Endothelial cell of umbilical vein (primary cell): ENCODE data around the gene CASD1. TPM values are rescaled to one million over a fixed set of nuclear protein-coding genes. Genes with fewer than 3 reads are reported as not detected.

Experiments used
- BruUV-seq: library from RNA; stranded (reverse); fragments of 400-500 nt; replicated peaks from 2 replicates; lab custom pipeline; 2021; lab: Mats Ljungman, UMichigan
- CTCF ChIA-PET: fragments of 300-600, 350-600 bp; sonication (Branson Sonifier 250); formaldehyde crosslinking; loops from one replicate; lab custom pipeline; 2021; ENCODE audit warnings: antibody characterized with exemption, inconsistent platforms; lab: Charles Lee
- POLR2A ChIA-PET: fragments of 300-600, 350-600 bp; sonication (Branson Sonifier 250); formaldehyde crosslinking; loops from one replicate; lab custom pipeline; 2021; ENCODE audit warnings: antibody characterized with exemption, inconsistent platforms; lab: Charles Lee
- DNase-seq: peaks from one replicate; pipeline ENCODE4 v3.0.0-alpha.2; 2011; ENCODE audit warnings: low read depth, low spot score
- FAIRE-seq: peaks from 2 replicates; lab custom pipeline; 2011; peaks lifted over from hg19 to GRCh38; lab: Jason Lieb, UNC
- H2AFZ ChIP-seq: 2 replicates; pipeline ENCODE4 v1.6.0; 2012; ENCODE audit warnings: low read depth, low read length, control low read depth, inconsistent platforms
- H3K27ac ChIP-seq: 2 replicates; pipeline ENCODE4 v1.5.1; 2011; ENCODE audit warnings: low read depth, mild to moderate bottlenecking, control low read depth, low read length, moderate library complexity; ENCODE audit not compliant: insufficient read depth
- H3K27me3 ChIP-seq, 2 experiments: 2 replicates each; pipeline versions ENCODE4 v1.6.0 to v1.6.1; 2011; ENCODE audit warnings: low read length in 2 of 2, mixed read lengths in 1 of 2; ENCODE audit not compliant: control insufficient read depth in 2 of 2, insufficient read depth in 2 of 2
- H3K36me3 ChIP-seq, 2 experiments: 2 replicates in 1 of 2; 3 replicates in 1 of 2; pipeline ENCODE4 v1.5.1; 2011; ENCODE audit warnings: low read length in 2 of 2, mild to moderate bottlenecking in 1 of 2, moderate library complexity in 1 of 2; ENCODE audit not compliant: control insufficient read depth in 2 of 2, insufficient read depth in 2 of 2; ENCODE audit errors: extremely low read depth in 1 of 2
- H3K4me1 ChIP-seq: 3 replicates; pipeline ENCODE4 v1.5.1; 2011; ENCODE audit warnings: mild to moderate bottlenecking, low read length; ENCODE audit not compliant: control insufficient read depth, insufficient read depth; ENCODE audit errors: extremely low read depth
- H3K4me2 ChIP-seq: 2 replicates; pipeline ENCODE4 v1.6.1; 2011; ENCODE audit warnings: low read length, control low read depth, mixed read lengths; ENCODE audit not compliant: insufficient read depth
- H3K4me3 ChIP-seq, 3 experiments: fragments of 200-600 bp in 1 of 3; sonication (generic), shearing (Covaris generic) in 1 of 3; replicated peaks in 1 of 3; 2 replicates each; pipeline ENCODE4 v1.5.1; 2011 to 2016; ENCODE audit warnings: control low read depth in 3 of 3, low read length in 3 of 3, mild to moderate bottlenecking in 2 of 3, inconsistent platforms in 1 of 3, low read depth in 1 of 3, moderate library complexity in 1 of 3; ENCODE audit not compliant: insufficient read depth in 1 of 3
- H3K79me2 ChIP-seq: 2 replicates; pipeline ENCODE4 v1.6.0; 2012; ENCODE audit warnings: low read length, inconsistent platforms; ENCODE audit not compliant: control insufficient read depth, insufficient read depth
- H3K9ac ChIP-seq: replicated peaks from 2 replicates; pipeline ENCODE3; 2011; ENCODE audit warnings: low read length, control low read depth; ENCODE audit not compliant: insufficient read depth; ENCODE audit errors: extremely low read depth
- H3K9me1 ChIP-seq: replicated peaks from 3 replicates; pipeline ENCODE4 v1.6.0; 2011; ENCODE audit warnings: mild to moderate bottlenecking, low read length; ENCODE audit not compliant: control insufficient read depth, insufficient read depth; ENCODE audit errors: extremely low read depth
- H3K9me3 ChIP-seq: replicated peaks from 2 replicates; pipeline ENCODE4 v1.5.1; 2012; ENCODE audit warnings: low read length, inconsistent platforms; ENCODE audit not compliant: control insufficient read depth, insufficient read depth
- H4K20me1 ChIP-seq: replicated peaks from 2 replicates; pipeline ENCODE3; 2011; ENCODE audit warnings: mild to moderate bottlenecking, low read length; ENCODE audit not compliant: control insufficient read depth, insufficient read depth; ENCODE audit errors: extremely low read depth
- EZH2 ChIP-seq: IDR thresholded peaks from 2 replicates; pipeline ENCODE4 v1.6.1; 2012; ENCODE audit warnings: borderline replicate concordance, low read depth, mild to moderate bottlenecking, moderate library complexity, low read length, inconsistent platforms; ENCODE audit not compliant: severe bottlenecking
- FOS ChIP-seq: IDR thresholded peaks from 2 replicates; pipeline ENCODE4 v1.6.1; 2011; ENCODE audit warnings: mild to moderate bottlenecking, low read length, moderate library complexity, borderline replicate concordance; ENCODE audit not compliant: insufficient read depth
- GATA2 ChIP-seq: IDR thresholded peaks from 2 replicates; pipeline ENCODE4 v1.7.0; 2011; ENCODE audit warnings: low read depth, mild to moderate bottlenecking, moderate library complexity, mixed read lengths, low read length; ENCODE audit not compliant: insufficient read length, insufficient read depth
- JUN ChIP-seq: IDR thresholded peaks from 2 replicates; pipeline ENCODE4 v1.6.1; 2011; ENCODE audit warnings: borderline replicate concordance, low read depth; ENCODE audit not compliant: insufficient read length, insufficient read depth
- MYC ChIP-seq: IDR thresholded peaks from one replicate; pipeline ENCODE4 v1.6.1; 2011; ENCODE audit warnings: mild to moderate bottlenecking, low read depth, low read length
- POLR2A ChIP-seq: IDR thresholded peaks from 2 replicates; pipeline ENCODE4 v1.6.1; 2012; ENCODE audit warnings: low read depth, mild to moderate bottlenecking, control low read depth, low read length
- POLR2AphosphoS5 ChIP-seq: IDR thresholded peaks from 2 replicates; pipeline ENCODE4 v1.6.1; 2012; ENCODE audit warnings: low read depth, mild to moderate bottlenecking, control low read depth, low read length, moderate library complexity; ENCODE audit not compliant: insufficient read depth
- dilution Hi-C: fragments of 300-500 bp; cut with MboI; formaldehyde crosslinking; loops from one replicate; pipeline ENCODE4 v1.15.0; 2019; ENCODE audit warnings: low sequenced_read_pairs; ENCODE audit not compliant: extremely low pct_ligation_motif_present
- intact Hi-C: fragments of 100-400 bp; cut with micrococcal nuclease; formaldehyde crosslinking; loops from one replicate; pipeline ENCODE4 v1.10.0; 2022
- polyA plus RNA-seq, 4 experiments: library from polyadenylated mRNA; depleted of rRNA in 3 of 4; stranded (reverse) in 3 of 4; unstranded in 1 of 4; fragments of >200 nt; gene quantifications; 2 replicates each; pipeline versions ENCODE4 v1.2.1 to v1.2.3, GENCODE V29; 2011 to 2012; ENCODE audit warnings: missing spikeins in 1 of 4
- total RNA-seq: library from RNA; stranded (reverse); gene quantifications from 2 replicates; pipeline ENCODE4 v1.2.3, GENCODE V29; 2021
- TF ChIP-seq, protein P1 (sequence below), 2 donors: IDR thresholded peaks; 1 replicate in 1 of 2; 2 replicates in 1 of 2; pipeline ENCODE4 v1.5.1; 2011; ENCODE audit warnings: low read length in 2 of 2, mild to moderate bottlenecking in 2 of 2, moderate library complexity in 2 of 2, control low read depth in 1 of 2, inconsistent platforms in 1 of 2, low read depth in 1 of 2; ENCODE audit not compliant: insufficient read depth in 1 of 2; ENCODE audit errors: extremely low read depth in 1 of 2
- TF ChIP-seq, protein P2 (sequence below): IDR thresholded peaks from 2 replicates; pipeline ENCODE4 v1.6.1; 2011; ENCODE audit not compliant: insufficient read depth, insufficient read length

Gene CASD1
- total and polyA plus RNA-seq, 2 donors (not counting 3 experiments of a cell fraction or from before 2014, with no cell fraction given) = 8.6 to 16.0 TPM

DNA sequence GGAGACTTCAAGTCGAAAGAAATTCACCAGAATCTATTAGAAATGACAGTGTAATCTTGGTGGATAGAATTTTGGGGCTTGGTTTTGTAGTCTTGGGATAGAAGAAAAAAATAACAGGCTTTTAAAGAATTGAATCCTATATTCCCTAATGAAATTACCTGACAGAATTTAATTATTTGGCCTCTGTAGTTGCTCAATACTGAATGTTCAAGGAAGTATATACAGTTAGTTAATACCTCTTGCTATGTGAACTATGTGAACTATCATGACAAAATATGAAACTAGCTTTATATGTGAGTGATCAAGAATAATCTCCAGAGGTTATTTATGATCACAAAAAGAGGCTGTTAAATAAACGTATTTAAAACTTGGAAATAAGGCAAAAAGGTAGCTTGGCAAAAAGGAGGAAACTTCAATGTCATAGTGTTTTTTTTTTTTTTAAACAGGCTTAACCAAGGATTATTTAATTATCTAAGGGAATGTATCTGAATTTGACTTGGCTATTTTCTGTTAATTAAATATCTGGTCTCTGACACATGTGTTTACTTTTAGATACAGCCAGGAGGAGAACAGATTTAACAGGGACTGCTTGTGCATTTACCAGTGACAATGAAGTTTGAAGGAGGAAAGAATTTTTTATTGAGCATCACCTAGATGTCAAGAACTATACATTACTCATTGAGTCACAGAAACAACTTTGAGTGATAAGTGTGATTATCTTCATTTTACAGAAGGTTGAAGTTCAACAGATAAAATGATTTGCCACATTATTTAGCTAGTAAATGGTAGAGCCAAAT lies 11.5 kb upstream of the CASD1 start:
- Histone ChIP-seq H3K4me1 (no peaks in the 10 kb centered on the region), H3K9me1 (no peaks in the 10 kb centered on the region), H3K36me3 (no peaks in the 10 kb centered on the region), H3K9me3 (no peaks in the 10 kb centered on the region), H3K4me2 (no peak overlapping the region), H2AFZ (no peak overlapping the region), H3K27me3 (no peaks in the 10 kb centered on the region), H3K4me3 (no peak overlapping the region), H3K79me2 (no peaks in the 10 kb centered on the region), H4K20me1 (no peaks in the 10 kb centered on the region), H3K27ac (no peak overlapping the region), H3K9ac (no peak overlapping the region)
- FAIRE-seq (no peak), DNase-seq (no peak)
- BruUV-seq = no TSS peak
- dilution Hi-C loops = no loop called here
- POLR2A ChIA-PET = no interaction called here
- intact Hi-C loops = no loop called here
- TF ChIP-seq EZH2 (no peak), POLR2AphosphoS5 (no peak), FOS (no peak), POLR2A (no peak), GATA2 (no peak), MYC (no peak), JUN (no peak)
- TF ChIP-seq, protein P1, sequence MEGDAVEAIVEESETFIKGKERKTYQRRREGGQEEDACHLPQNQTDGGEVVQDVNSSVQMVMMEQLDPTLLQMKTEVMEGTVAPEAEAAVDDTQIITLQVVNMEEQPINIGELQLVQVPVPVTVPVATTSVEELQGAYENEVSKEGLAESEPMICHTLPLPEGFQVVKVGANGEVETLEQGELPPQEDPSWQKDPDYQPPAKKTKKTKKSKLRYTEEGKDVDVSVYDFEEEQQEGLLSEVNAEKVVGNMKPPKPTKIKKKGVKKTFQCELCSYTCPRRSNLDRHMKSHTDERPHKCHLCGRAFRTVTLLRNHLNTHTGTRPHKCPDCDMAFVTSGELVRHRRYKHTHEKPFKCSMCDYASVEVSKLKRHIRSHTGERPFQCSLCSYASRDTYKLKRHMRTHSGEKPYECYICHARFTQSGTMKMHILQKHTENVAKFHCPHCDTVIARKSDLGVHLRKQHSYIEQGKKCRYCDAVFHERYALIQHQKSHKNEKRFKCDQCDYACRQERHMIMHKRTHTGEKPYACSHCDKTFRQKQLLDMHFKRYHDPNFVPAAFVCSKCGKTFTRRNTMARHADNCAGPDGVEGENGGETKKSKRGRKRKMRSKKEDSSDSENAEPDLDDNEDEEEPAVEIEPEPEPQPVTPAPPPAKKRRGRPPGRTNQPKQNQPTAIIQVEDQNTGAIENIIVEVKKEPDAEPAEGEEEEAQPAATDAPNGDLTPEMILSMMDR (IDR thresholded peaks at IDR 0.05; ENCODE audit: extremely low read depth in 1 of 2, insufficient read depth in 1 of 2, low read depth in 1 of 2, low read length in 2 of 2) = no peak
- TF ChIP-seq, protein P2, sequence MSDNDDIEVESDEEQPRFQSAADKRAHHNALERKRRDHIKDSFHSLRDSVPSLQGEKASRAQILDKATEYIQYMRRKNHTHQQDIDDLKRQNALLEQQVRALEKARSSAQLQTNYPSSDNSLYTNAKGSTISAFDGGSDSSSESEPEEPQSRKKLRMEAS = no peak
- CTCF ChIA-PET = interaction anchor here (2.5 kb wide), 1 partner anchor 49 kb away, joined by 7 read pairs; no protein-coding TSS in a partner anchor
